ENCODE measurements around the gene ZNF91. TPM values are rescaled to one million over a fixed set of nuclear protein-coding genes. Genes with fewer than 3 reads are reported as not detected.

ZNF91 gene
- total RNA-seq, 2 donors from 2014 or later, result 55.5 to 63.0 TPM

DNA sequence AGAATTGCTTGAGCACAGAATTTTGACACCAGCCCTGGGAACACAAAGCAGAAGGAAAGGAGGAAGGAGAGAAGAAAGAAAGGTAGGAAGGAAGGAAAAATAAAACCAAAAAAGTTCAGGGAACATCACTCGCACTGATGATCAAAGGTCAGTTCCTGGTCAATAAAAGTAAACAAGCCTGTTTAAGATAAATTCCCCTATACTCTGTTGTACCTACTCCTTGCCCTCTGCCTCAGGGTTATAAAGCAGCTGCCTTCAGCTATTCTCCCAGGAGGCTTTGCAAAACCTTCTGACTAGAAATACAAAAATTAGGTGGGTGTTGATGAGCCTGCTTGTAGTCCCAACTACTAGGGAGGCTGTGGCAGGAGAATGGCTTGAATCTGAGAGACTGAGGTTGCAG, 14.9 kb upstream of the ZNF91 start:
- Histone ChIP-seq H3K36me3 (no peaks in the 10 kb centered on the region), H3K4me1 (ENCODE audit: control insufficient read depth in 1 of 2, low read depth in 2 of 2) (no peaks in the 10 kb centered on the region), H3K4me3 (no peak overlapping the region), H3K27ac (no peak overlapping the region), H3K27me3 (replicated peaks; ENCODE audit: insufficient read depth) (no peaks in the 10 kb centered on the region), H3K9me3 (no peaks in the 10 kb centered on the region)
- no peak for TF ChIP-seq CTCF (IDR thresholded peaks at IDR 0.05)
- DNase-seq (ENCODE audit: low spot score) (no peak), ATAC-seq (ENCODE audit: insufficient number of reproducible peaks, low FRiP score, low read depth) (no peak)

- Histone ChIP-seq H3K36me3 (no peaks in the 10 kb centered on the region), H3K4me3 (no peak overlapping the region), H3K4me1 (ENCODE audit: control insufficient read depth in 1 of 2, low read depth in 2 of 2) (no peaks in the 10 kb centered on the region), H3K9me3 (no peaks in the 10 kb centered on the region), H3K27me3 (replicated peaks; ENCODE audit: insufficient read depth) (no peaks in the 10 kb centered on the region), H3K27ac (no peak overlapping the region)
- ATAC-seq (ENCODE audit: insufficient number of reproducible peaks, low FRiP score, low read depth), result no peak
- DNase-seq (ENCODE audit: low spot score), result no peak
- no peak for TF ChIP-seq CTCF (IDR thresholded peaks at IDR 0.05)
Measured at GRCh38 chr19:23409392-23410048, 14.2 kb upstream of the ZNF91 start.

DNA sequence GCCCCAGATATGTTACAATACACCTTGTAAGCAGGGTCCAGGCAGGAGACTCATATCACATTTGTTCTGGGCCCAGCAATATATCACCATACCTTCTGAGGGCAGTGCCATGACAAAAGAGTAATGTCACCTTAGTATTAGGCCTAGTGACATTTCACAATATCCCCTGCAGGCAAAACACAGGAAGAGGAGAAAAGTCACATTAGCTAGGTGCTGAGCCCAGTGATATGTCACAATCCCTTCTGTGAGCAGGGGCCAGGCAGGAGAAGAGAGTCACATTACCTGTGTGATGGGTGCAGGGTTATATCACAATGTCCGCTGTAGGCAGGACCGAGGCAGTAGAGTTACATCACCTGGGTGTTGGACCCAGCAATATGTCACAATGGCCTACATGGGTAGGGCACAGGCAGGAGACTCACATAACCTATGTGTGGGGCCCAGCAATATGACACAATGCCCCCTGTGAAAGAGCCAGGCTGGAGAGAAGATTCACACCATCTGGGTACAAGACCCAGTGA, 12.4 kb upstream of the ZNF91 start:
- no peaks in the 10 kb centered on the region for H3K4me1 ChIP-seq (ENCODE audit: control insufficient read depth in 1 of 2, low read depth in 2 of 2)
- ATAC-seq (ENCODE audit: insufficient number of reproducible peaks, low FRiP score, low read depth) (no peak), DNase-seq (ENCODE audit: low spot score) (no peak)
- H3K9me3 ChIP-seq, result no peaks in the 10 kb centered on the region
- no peaks in the 10 kb centered on the region for H3K36me3 ChIP-seq
- H3K4me3 ChIP-seq, result no peak overlapping the region
- TF ChIP-seq CTCF (IDR thresholded peaks at IDR 0.05), result no peak
- H3K27ac ChIP-seq, result no peak overlapping the region
- no peaks in the 10 kb centered on the region for H3K27me3 ChIP-seq (replicated peaks; ENCODE audit: insufficient read depth)

DNA sequence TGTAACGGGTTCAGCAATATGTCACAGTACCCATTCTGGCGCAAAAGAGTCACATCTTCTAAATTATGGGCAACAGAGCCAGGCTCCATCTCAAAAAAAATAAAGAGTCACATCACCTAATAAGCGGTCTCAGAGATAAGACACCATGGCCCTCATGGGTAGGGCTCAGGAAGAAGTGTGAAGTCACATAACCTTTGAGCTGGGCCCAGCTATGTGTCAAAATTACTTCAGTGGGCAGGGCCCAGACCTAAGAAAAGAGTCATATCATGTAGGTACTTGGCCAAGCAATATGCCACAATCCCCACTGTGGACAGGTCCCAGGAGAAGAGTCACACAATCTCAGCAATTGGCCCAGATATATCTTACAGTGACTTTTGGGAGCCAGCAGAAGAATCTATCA, 11.4 kb upstream of the ZNF91 start:
- H3K4me3 ChIP-seq, result no peak overlapping the region
- no peaks in the 10 kb centered on the region for H3K4me1 ChIP-seq (ENCODE audit: control insufficient read depth in 1 of 2, low read depth in 2 of 2)
- no peak for TF ChIP-seq CTCF (IDR thresholded peaks at IDR 0.05)
- no peaks in the 10 kb centered on the region for H3K36me3 ChIP-seq
- H3K9me3 ChIP-seq, result no peaks in the 10 kb centered on the region
- H3K27ac ChIP-seq, result no peak overlapping the region
- DNase-seq (ENCODE audit: low spot score) (no peak), ATAC-seq (ENCODE audit: insufficient number of reproducible peaks, low FRiP score, low read depth) (no peak)
- H3K27me3 ChIP-seq (replicated peaks; ENCODE audit: insufficient read depth), result no peaks in the 10 kb centered on the region

- no peak for DNase-seq (ENCODE audit: low spot score)
- ATAC-seq (ENCODE audit: insufficient number of reproducible peaks, low FRiP score, low read depth), result no peak
- H3K27ac ChIP-seq, result no peak overlapping the region
- H3K9me3 ChIP-seq, result no peaks in the 10 kb centered on the region
- no peaks in the 10 kb centered on the region for H3K4me1 ChIP-seq (ENCODE audit: control insufficient read depth in 1 of 2, low read depth in 2 of 2)
- H3K36me3 ChIP-seq, result no peaks in the 10 kb centered on the region
- H3K27me3 ChIP-seq (replicated peaks; ENCODE audit: insufficient read depth), result no peaks in the 10 kb centered on the region
- no peak for TF ChIP-seq CTCF (IDR thresholded peaks at IDR 0.05)
- no peak overlapping the region for H3K4me3 ChIP-seq
Measured at GRCh38 chr19:23406091-23406490, 10.8 kb upstream of the ZNF91 start.
